ENCODE data around the gene HES4.
"Not testable (repeated sequence)": the region's sequence is repeated elsewhere in the genome, so short reads cannot be mapped to it uniquely, and the experiment has no call there.

DNA sequence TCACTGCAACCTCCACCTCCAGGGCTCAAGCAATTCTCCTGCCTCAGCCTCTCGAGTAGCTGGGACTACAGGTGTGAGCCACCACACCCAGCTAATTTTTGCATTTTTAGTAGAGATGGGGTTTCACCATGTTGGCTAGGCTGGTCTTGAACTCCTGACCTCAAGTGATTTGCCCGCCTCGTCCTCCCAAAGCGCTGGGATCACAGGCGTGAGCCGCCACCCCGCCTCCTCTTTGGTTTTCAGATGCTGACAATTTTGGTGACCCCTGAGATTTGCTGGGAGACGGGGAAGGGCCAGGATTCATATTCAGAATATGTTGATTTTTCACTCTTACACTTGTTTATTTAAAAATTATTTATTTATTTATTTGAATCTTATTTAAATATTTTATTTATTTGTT lies 10.2 kb upstream of the HES4 start:
- TF ChIP-seq, protein P1, sequence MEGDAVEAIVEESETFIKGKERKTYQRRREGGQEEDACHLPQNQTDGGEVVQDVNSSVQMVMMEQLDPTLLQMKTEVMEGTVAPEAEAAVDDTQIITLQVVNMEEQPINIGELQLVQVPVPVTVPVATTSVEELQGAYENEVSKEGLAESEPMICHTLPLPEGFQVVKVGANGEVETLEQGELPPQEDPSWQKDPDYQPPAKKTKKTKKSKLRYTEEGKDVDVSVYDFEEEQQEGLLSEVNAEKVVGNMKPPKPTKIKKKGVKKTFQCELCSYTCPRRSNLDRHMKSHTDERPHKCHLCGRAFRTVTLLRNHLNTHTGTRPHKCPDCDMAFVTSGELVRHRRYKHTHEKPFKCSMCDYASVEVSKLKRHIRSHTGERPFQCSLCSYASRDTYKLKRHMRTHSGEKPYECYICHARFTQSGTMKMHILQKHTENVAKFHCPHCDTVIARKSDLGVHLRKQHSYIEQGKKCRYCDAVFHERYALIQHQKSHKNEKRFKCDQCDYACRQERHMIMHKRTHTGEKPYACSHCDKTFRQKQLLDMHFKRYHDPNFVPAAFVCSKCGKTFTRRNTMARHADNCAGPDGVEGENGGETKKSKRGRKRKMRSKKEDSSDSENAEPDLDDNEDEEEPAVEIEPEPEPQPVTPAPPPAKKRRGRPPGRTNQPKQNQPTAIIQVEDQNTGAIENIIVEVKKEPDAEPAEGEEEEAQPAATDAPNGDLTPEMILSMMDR (conservative IDR thresholded peaks at IDR 0.05; ENCODE audit: low read depth, low read length) = not testable (repeated sequence)
- TF ChIP-seq EZH2phosphoT487 (IDR thresholded peaks at IDR 0.05; ENCODE audit: borderline replicate concordance, low read length); EZH2 (IDR thresholded peaks at IDR 0.05; ENCODE audit: low read length, unreplicated experiment): not testable (repeated sequence)
